ENCODE results near the gene TTLL6. TPM values are rescaled to one million over a fixed set of nuclear protein-coding genes. Genes with fewer than 3 reads are reported as not detected.

TTLL6 gene
- total and polyA plus RNA-seq, 2 of the 8 experiments (the other 6 are each of a cell fraction or from before 2014, with no cell fraction given), result 2.6 to 4.3 TPM

DNA sequence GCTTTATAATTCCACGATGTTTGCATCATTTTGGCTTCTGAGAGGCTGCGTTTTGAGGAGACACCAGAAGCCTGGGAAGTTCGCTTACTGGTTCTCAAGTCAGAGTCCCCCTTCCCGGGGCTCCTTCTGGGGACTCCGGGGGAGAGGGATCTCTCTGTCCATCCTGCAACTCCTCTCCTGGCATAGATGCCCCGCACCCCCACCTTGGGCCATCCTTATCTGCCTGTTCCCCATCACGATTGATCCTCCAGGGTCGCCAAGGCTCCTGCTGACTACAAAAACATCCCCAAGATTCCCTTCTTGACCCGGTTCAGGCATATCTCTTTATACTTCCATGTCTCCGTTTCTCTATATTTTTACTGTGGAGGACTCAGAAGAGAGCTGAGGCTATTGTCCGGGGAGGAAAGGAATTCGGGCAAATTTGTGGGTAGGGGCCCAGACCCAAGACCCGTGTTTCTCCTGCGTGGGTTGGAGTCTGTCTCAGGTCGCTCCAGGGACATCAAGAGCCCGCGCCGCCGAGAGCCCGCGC lies 70.0 kb downstream of the TTLL6 start (continued):
- TF ChIP-seq TAF1 (IDR thresholded peaks at IDR 0.05; ENCODE audit: low read depth, low read length) (no peak), SRF (IDR thresholded peaks at IDR 0.05; ENCODE audit: low read depth, low read length) (no peak)
